ENCODE results near the gene SEMA3A. TPM values are rescaled to one million over a fixed set of nuclear protein-coding genes. Genes with fewer than 3 reads are reported as not detected.
"Not testable (repeated sequence)": the region's sequence is repeated elsewhere in the genome, so short reads cannot be mapped to it uniquely, and the experiment has no call there.

Gene SEMA3A
- total RNA-seq, 1 experiment from 2014 or later = 20.2 TPM

DNA sequence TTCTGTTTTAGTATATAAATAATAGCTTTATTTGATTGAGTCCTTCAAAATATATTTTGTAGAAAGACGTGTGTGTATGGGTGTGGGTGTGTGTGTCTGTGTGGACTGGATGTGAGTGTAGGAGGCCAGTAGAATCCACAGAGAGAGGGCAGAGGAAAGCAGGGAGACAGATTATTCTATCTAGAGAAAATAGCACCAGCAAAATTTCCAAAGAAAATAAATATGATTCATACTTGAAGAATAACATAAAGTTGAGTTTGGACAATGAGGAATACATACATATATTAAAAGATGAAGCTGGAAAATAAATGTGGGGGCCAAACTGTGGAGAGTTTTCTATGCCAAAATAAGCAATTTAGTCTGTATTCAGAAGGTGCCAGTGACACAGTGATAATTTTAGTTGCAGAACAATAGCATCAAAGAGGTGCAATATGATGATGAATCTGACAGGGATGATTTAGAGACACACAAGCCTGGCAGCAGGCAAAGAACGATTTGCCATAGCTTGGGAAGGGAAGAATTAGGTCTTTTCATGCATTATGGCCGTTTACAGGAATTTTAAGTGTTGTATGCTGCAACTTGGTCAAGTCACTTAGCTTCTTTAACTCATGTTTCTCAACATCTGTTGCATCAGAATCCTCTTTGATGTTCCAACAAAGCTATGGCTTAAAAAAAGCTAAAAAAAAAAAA, 121.3 kb downstream of the SEMA3A start:
- H3K9me3 Mint-ChIP-seq (ENCODE audit: low read depth, unreplicated experiment) = no peaks in the 10 kb centered on the region
- H3K36me3 Mint-ChIP-seq (ENCODE audit: insufficient read depth, unreplicated experiment) = no peaks in the 10 kb centered on the region
- no peak overlapping the region for H3K4me3 Mint-ChIP-seq (ENCODE audit: low read depth, unreplicated experiment)
- peaks cover 31% of the 10 kb centered on the region for H3K4me1 Mint-ChIP-seq (ENCODE audit: low read depth, unreplicated experiment)
- H3K27ac Mint-ChIP-seq (ENCODE audit: unreplicated experiment) = no peak overlapping the region
- no peaks in the 10 kb centered on the region for H3K27me3 Mint-ChIP-seq (ENCODE audit: unreplicated experiment)
- no peak for DNase-seq
- intact Hi-C loops (cut with micrococcal nuclease; ENCODE audit: unreplicated experiment) = no loop called here
- TF ChIP-seq, protein P1, sequence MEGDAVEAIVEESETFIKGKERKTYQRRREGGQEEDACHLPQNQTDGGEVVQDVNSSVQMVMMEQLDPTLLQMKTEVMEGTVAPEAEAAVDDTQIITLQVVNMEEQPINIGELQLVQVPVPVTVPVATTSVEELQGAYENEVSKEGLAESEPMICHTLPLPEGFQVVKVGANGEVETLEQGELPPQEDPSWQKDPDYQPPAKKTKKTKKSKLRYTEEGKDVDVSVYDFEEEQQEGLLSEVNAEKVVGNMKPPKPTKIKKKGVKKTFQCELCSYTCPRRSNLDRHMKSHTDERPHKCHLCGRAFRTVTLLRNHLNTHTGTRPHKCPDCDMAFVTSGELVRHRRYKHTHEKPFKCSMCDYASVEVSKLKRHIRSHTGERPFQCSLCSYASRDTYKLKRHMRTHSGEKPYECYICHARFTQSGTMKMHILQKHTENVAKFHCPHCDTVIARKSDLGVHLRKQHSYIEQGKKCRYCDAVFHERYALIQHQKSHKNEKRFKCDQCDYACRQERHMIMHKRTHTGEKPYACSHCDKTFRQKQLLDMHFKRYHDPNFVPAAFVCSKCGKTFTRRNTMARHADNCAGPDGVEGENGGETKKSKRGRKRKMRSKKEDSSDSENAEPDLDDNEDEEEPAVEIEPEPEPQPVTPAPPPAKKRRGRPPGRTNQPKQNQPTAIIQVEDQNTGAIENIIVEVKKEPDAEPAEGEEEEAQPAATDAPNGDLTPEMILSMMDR (IDR thresholded peaks at IDR 0.05; ENCODE audit: unreplicated experiment) = no peak
- CTCF ChIA-PET = interaction anchor here (0.6 kb wide), 1 partner anchor 1160 kb away, joined by 3 read pairs; no protein-coding TSS in a partner anchor
- BruUV-seq (replicated peaks) = no TSS peak

DNA sequence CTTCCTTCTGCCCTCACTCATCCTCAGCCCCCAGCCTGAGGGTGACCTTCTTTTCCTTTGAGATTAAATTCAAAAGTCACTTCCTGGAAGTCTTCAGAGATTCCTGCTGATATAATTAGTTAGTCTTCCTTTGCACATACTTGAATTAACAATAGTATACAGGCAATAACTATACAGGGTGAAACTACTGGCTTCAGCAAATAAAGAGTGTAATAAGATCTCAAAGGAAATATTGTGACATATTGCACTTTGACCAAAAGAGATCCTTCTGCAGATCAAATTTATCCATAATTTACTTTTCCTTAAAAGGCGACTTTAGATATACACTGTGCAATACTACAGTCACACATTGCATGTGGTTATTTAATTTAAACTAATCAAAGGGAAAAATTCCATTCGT, 123.8 kb downstream of the SEMA3A start:
- H3K9me3 Mint-ChIP-seq (ENCODE audit: low read depth, unreplicated experiment) = no peaks in the 10 kb centered on the region

DNA sequence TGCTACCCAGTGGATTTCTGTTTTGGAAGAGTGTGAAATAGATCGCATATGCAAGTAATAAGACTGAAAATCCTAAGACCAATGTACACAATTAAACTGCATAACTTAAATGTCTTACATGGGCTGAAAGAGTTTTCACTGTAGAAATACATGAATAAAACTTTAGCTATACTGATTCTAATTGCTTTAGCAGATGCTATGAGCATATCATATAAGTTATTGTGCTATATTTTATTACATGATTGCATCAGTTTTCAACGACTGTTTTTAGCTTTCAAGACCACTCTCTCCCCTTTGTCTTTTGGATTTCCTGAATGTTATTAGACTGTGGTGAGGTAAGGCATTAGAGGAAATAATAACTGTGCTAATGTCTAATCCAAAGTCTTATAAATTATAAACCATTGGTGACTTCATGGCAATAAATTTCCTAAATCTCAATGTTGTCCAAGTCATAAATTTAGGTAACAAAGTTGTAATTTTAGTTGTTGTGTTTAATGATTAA, 124.5 kb downstream of the SEMA3A start:
- no peak for DNase-seq
- no peak overlapping the region for H3K4me3 Mint-ChIP-seq (ENCODE audit: low read depth, unreplicated experiment)
- TF ChIP-seq, protein P1 (IDR thresholded peaks at IDR 0.05; ENCODE audit: unreplicated experiment) = no peak
- intact Hi-C loops (cut with micrococcal nuclease; ENCODE audit: unreplicated experiment) = no loop called here
- CTCF ChIA-PET = no interaction called here
- no peaks in the 10 kb centered on the region for H3K36me3 Mint-ChIP-seq (ENCODE audit: insufficient read depth, unreplicated experiment)
- BruUV-seq (replicated peaks) = no TSS peak
- peak overlapping the region; percentile 79 for H3K27ac Mint-ChIP-seq (ENCODE audit: unreplicated experiment)
- H3K4me1 Mint-ChIP-seq (ENCODE audit: low read depth, unreplicated experiment) = peaks cover 31% of the 10 kb centered on the region
- no peaks in the 10 kb centered on the region for H3K9me3 Mint-ChIP-seq (ENCODE audit: low read depth, unreplicated experiment)
- no peaks in the 10 kb centered on the region for H3K27me3 Mint-ChIP-seq (ENCODE audit: unreplicated experiment)

More for the DNA sequence above, 123.8 kb downstream of the SEMA3A start:
- peaks cover 31% of the 10 kb centered on the region for H3K4me1 Mint-ChIP-seq (ENCODE audit: low read depth, unreplicated experiment)
- H3K4me3 Mint-ChIP-seq (ENCODE audit: low read depth, unreplicated experiment) = peak overlapping the region; percentile 28
- no peak for DNase-seq
- H3K36me3 Mint-ChIP-seq (ENCODE audit: insufficient read depth, unreplicated experiment) = no peaks in the 10 kb centered on the region
- BruUV-seq (replicated peaks) = no TSS peak
- intact Hi-C loops (cut with micrococcal nuclease; ENCODE audit: unreplicated experiment) = no loop called here
- CTCF ChIA-PET = interaction anchor here (0.9 kb wide), 1 partner anchor 12 kb away, joined by 4 read pairs; no protein-coding TSS in a partner anchor
- TF ChIP-seq, protein P1 (IDR thresholded peaks at IDR 0.05; ENCODE audit: unreplicated experiment) = no peak
- H3K27ac Mint-ChIP-seq (ENCODE audit: unreplicated experiment) = peak overlapping the region; percentile 79
- H3K27me3 Mint-ChIP-seq (ENCODE audit: unreplicated experiment) = no peaks in the 10 kb centered on the region

DNA sequence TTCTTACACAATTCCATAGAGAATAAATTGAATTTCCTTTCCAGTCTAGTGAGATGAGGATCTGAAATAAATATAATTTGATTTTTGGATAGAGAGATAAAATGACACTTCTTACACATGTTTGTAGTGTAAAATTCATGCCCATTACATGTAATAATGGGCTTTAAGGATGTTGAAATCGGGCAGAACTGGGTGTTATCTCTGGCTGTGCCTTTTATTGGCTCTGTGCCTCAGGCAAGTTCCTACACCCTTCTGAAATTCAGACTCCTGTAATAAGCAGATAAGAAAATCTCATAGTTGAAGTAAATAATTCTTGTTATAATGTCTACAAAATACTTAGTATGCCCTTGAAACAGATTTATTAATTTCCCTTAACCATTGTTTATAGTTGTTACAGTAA, 125.6 kb downstream of the SEMA3A start:
- peaks cover 31% of the 10 kb centered on the region for H3K4me1 Mint-ChIP-seq (ENCODE audit: low read depth, unreplicated experiment)
- no peaks in the 10 kb centered on the region for H3K9me3 Mint-ChIP-seq (ENCODE audit: low read depth, unreplicated experiment)
- intact Hi-C loops (cut with micrococcal nuclease; ENCODE audit: unreplicated experiment) = no loop called here
- no peak overlapping the region for H3K4me3 Mint-ChIP-seq (ENCODE audit: low read depth, unreplicated experiment)
- BruUV-seq (replicated peaks) = no TSS peak
- H3K27ac Mint-ChIP-seq (ENCODE audit: unreplicated experiment) = peak overlapping the region; percentile 47
- CTCF ChIA-PET = no interaction called here
- no peaks in the 10 kb centered on the region for H3K27me3 Mint-ChIP-seq (ENCODE audit: unreplicated experiment)
- TF ChIP-seq, protein P1 (IDR thresholded peaks at IDR 0.05; ENCODE audit: unreplicated experiment) = no peak
- no peaks in the 10 kb centered on the region for H3K36me3 Mint-ChIP-seq (ENCODE audit: insufficient read depth, unreplicated experiment)
- no peak for DNase-seq

DNA sequence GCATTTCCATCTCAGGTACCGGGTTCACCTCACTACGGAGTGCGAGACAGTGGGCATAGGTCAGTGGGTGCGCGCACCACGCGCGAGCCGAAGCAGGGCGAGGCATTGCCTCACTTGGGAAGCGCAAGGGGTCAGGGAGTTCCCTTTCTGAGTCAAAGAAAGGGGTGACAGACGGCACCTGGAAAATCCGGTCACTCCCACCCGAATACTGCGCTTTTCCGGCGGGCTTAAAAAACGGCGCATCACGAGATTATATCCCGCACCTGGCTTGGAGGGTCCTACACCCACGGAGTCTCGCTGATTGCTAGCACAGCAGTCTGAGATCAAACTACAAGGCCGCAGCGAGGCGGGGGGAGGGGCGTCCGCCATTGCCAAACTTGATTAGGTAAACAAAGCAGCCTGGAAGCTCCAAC, 132.1 kb downstream of the SEMA3A start:
- CTCF ChIA-PET; H3K27ac Mint-ChIP-seq (ENCODE audit: unreplicated experiment); H3K27me3 Mint-ChIP-seq (ENCODE audit: unreplicated experiment); intact Hi-C loops (cut with micrococcal nuclease; ENCODE audit: unreplicated experiment); H3K4me3 Mint-ChIP-seq (ENCODE audit: low read depth, unreplicated experiment); H3K36me3 Mint-ChIP-seq (ENCODE audit: insufficient read depth, unreplicated experiment); H3K9me3 Mint-ChIP-seq (ENCODE audit: low read depth, unreplicated experiment); DNase-seq; BruUV-seq (replicated peaks): not testable (repeated sequence)
- H3K4me1 Mint-ChIP-seq (ENCODE audit: low read depth, unreplicated experiment) = peaks cover 28% of the 10 kb centered on the region

All from Calu3 (cell line).